ENCODE measurements around the gene ANO1. TPM values are rescaled to one million over a fixed set of nuclear protein-coding genes. Genes with fewer than 3 reads are reported as not detected.

Gene ANO1
- total RNA-seq, 1 experiment from 2014 or later = 10.9 TPM

- Mint-ChIP-seq H3K4me3 (no peak overlapping the region), H3K9me3 (no peaks in the 10 kb centered on the region), H3K27me3 (ENCODE audit: low read depth) (peaks cover 76% of the 10 kb centered on the region), H3K27ac (no peak overlapping the region), H3K36me3 (ENCODE audit: insufficient read depth in 1 of 3, low read depth in 3 of 3) (no peaks in the 10 kb centered on the region; a peak in 1 of 7 replicates), H3K4me1 (peaks cover 40 to 45% of the 10 kb centered on the region in 2 experiments)
- H3K9me3 ChIP-seq (ENCODE audit: control insufficient read depth, low read depth, low read length) = no peaks in the 10 kb centered on the region
- H2BK5ac ChIP-seq (ENCODE audit: insufficient read length, low read length) = no peak overlapping the region
- H3K23ac ChIP-seq (ENCODE audit: insufficient read length, low read depth, low read length) = no peak overlapping the region
- no peak overlapping the region for H3K4me2 ChIP-seq (ENCODE audit: insufficient read depth, insufficient read length, low read length)
- H3K9ac ChIP-seq (ENCODE audit: extremely low read depth, insufficient read length, low read length) = no peak overlapping the region
- no peak overlapping the region for H2AFZ ChIP-seq (ENCODE audit: low read length)
- H2BK12ac ChIP-seq (ENCODE audit: insufficient read length, low read depth, low read length) = no peak overlapping the region
- no peak overlapping the region for H3K18ac ChIP-seq (ENCODE audit: insufficient read length, low read depth, low read length)
- no peak overlapping the region for H2BK20ac ChIP-seq (ENCODE audit: low read depth, low read length, poor library complexity, severe bottlenecking)
- no peak overlapping the region for H3K56ac ChIP-seq (ENCODE audit: insufficient read length, low read depth, low read length)
- no peak overlapping the region for H3K27ac ChIP-seq (ENCODE audit: insufficient read length, low read depth, low read length)
- no peak overlapping the region for H3K4ac ChIP-seq (ENCODE audit: low read depth, low read length)
- DNase-seq = peak; percentile 12
- no peak overlapping the region for H2BK15ac ChIP-seq (ENCODE audit: low read depth, low read length)
- WGBS (ENCODE audit: extremely low coverage, insufficient read length, low lambda C conversion rate) = no CpG with 5 or more reads among the region's 8 CpGs
- no peak for TF ChIP-seq CTCF (conservative IDR thresholded peaks at IDR 0.05)
- no peaks in the 10 kb centered on the region for H4K20me1 ChIP-seq (ENCODE audit: control insufficient read depth, insufficient read depth, insufficient read length)
- no peaks in the 10 kb centered on the region for H3K79me2 ChIP-seq (ENCODE audit: insufficient read depth, low read length)
- no peak overlapping the region for H4K5ac ChIP-seq (ENCODE audit: insufficient read length, low read depth, low read length)
- H2BK120ac ChIP-seq (ENCODE audit: low read depth, low read length, poor library complexity, severe bottlenecking) = no peak overlapping the region
- peaks cover 4% of the 10 kb centered on the region for H3K23me2 ChIP-seq (ENCODE audit: insufficient read length, low read depth, low read length, poor library complexity, severe bottlenecking)
- no peak overlapping the region for H4K8ac ChIP-seq (replicated peaks; ENCODE audit: insufficient read length, low read depth, low read length)
- peaks cover 21% of the 10 kb centered on the region; the same call in 1 of the 2 replicates for H3K27me3 ChIP-seq (ENCODE audit: insufficient read depth, low read length)
- no peak overlapping the region for H3T11ph ChIP-seq (ENCODE audit: low read length)
- no peak overlapping the region for H3K14ac ChIP-seq (ENCODE audit: insufficient read depth, low read length)
- H2AK5ac ChIP-seq (ENCODE audit: insufficient read length, low read length) = no peak overlapping the region
- no peak overlapping the region for H4K91ac ChIP-seq (ENCODE audit: insufficient read length, low read depth, low read length)
- H3K79me1 ChIP-seq (ENCODE audit: insufficient read depth, low read depth, low read length, poor library complexity, severe bottlenecking) = no peaks in the 10 kb centered on the region
- peaks cover 7% of the 10 kb centered on the region; the same call in 1 of the 2 replicates for H3K4me1 ChIP-seq (ENCODE audit: insufficient read depth, low read length)
These were observed 3.4 kb upstream of the ANO1 start for GRCh38 chr11:70074746-70075145.

Data from H9 (cell line).